HG03558 (cell line): ENCODE measurements around the gene WDR59.
"Not testable (repeated sequence)": the region's sequence is repeated elsewhere in the genome, so short reads cannot be mapped to it uniquely, and the experiment has no call there.

Experiments
- ATAC-seq: cut with Tn5 transposase; IDR thresholded peaks from one replicate; pipeline ENCODE4 v1.9.1; 2021; ENCODE audit warnings: moderate number of reproducible peaks; ENCODE audit not compliant: unreplicated experiment; ENCODE audit errors: extremely low read depth

WDR59 gene

GRCh38 chr16:75012380-75013081, 27.6 kb upstream of the WDR59 start:
- ATAC-seq = no peak

GRCh38 chr16:75011634-75012307, 26.8 kb upstream of the WDR59 start:
- peak; percentile 76 for ATAC-seq

DNA sequence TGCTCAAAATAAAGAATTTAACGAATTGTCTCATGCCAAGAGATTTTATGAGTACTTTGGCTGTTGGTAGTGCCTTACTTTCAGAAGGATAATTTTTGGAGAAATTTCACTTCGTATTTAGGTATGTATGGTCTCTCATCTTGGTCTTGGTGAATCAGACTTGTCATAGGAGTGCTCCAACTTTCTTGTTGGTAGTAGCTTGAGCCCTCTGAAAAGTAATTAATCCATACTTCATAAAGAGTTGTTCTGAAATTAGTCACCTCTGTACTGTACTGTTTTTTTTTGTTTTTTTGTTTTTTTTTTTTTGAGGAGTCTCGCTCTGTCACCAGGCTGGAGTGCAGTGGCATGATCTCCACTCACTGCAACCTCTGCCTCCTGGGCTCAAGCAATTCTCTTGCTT, 25.5 kb upstream of the WDR59 start:
- ATAC-seq = no peak

GRCh38 chr16:75007443-75007842, 22.5 kb upstream of the WDR59 start:
- ATAC-seq = no peak

DNA sequence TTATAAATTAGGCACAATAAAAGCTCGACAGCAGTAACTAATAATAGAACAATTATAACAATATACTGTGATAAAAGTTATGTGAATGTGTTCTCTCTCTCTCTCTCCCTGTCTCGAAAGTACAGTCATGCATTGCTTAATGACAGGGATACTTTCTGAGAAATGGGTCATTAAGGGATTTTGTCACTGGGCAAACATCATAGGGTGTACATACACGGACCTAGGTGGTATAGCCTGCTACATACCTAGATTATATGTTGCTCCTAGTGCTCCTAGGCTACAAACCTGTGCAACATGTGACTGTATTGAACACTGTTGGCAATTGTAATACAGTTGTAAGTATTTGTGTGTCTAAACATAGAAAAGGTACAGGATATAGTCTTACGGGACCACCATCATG, 20.8 kb upstream of the WDR59 start:
- no peak for ATAC-seq

- ATAC-seq = no peak
Measured at GRCh38 chr16:75004460-75004859, 19.5 kb upstream of the WDR59 start.

GRCh38 chr16:75003931-75004330, 19.0 kb upstream of the WDR59 start:
- no peak for ATAC-seq

GRCh38 chr16:75002474-75002873, 17.6 kb upstream of the WDR59 start:
- ATAC-seq = no peak

- no peak for ATAC-seq
Measured at GRCh38 chr16:75000481-75001081, 15.7 kb upstream of the WDR59 start.

GRCh38 chr16:74999609-75000480, 14.9 kb upstream of the WDR59 start:
- ATAC-seq = no peak

- peak; percentile 14 for ATAC-seq
Measured at GRCh38 chr16:74999219-74999608, 14.3 kb upstream of the WDR59 start.

DNA sequence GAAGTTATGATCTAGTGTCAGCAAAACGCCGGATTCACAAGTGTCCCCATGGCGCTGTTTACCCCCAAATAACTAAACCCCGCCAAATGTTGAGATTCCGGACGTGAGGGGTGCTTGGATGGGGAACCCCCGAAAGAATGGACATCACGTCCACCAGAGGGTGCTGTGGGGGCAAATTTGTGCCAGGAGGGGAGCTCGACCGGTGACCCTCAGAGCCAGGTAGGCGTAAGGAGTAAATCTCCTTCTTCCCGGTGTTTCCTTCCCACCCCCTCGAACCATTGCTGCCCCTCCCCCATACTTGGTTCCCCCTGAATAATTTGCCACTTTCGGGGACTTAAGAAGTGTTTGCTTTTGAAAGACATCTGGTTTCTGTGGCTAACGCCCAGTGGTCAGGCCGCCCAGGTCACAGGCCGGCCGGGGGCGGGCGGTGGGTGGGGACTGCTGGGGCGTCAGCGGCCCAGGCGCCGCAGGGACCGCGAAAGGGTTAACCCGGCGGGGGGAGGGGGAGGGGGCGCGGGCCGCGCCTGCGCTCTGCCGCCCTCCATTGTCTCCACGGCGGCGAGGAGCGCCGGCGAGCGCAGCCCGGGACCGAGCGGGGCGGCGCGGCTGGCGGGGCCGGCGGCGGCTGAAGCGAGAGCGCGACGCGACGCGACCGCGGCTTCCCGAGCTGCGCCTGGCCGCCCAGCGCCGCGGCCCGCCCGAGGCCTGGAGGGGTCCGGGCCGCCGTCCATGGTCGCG, 13.7 kb upstream of the WDR59 start, which contains the start of gene ZNRF1:
Gene ZNRF1, plus strand, starts transcription at position 544 of the 738 bp plus-strand sequence. CDS start 648 bp downstream, outside the sequence.
- peak; percentile 34 for ATAC-seq

- no peak for ATAC-seq
Measured at GRCh38 chr16:74997042-74997491, 12.1 kb upstream of the WDR59 start.

GRCh38 chr16:74995986-74996385, 11.1 kb upstream of the WDR59 start:
- no peak for ATAC-seq

- no peak for ATAC-seq
Measured at GRCh38 chr16:74991593-74992403, 6.9 kb upstream of the WDR59 start.

GRCh38 chr16:74991268-74991592, 6.3 kb upstream of the WDR59 start:
- ATAC-seq = no peak

GRCh38 chr16:74990832-74991231, 5.9 kb upstream of the WDR59 start:
- ATAC-seq = no peak

DNA sequence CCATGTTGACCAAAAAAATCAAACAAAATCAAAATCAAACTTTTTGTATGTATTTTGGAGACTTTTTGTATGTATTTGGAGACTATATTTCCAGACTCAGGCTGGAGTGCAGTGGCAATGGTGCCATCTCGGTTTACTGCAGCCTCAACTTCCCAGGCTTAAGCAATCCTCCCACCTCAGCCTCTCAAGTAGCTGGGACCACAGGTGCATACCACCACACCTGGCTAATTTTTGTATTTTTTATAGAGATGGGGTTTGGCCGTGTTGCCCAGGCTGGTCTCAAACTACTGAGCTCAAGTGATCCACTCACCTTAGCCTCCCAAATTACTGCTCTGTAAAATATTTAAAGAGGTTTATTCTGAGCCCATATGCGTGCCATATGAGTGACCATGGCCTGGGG, 4.9 kb upstream of the WDR59 start:
- not testable (repeated sequence) for ATAC-seq

GRCh38 chr16:74987027-74987681, 2.2 kb upstream of the WDR59 start:
- ATAC-seq = no peak
